ENCODE measurements around the gene ADGRF4.

- TF ChIP-seq GATA2 (IDR thresholded peaks at IDR 0.05; ENCODE audit: low read depth, low read length) (no peak), GATA3 (IDR thresholded peaks at IDR 0.05; ENCODE audit: low read depth, low read length) (no peak)
Measured at GRCh38 chr6:47733879-47734558, 35.6 kb downstream of the ADGRF4 start.

All from SH-SY5Y (cell line).